Left forelimb (tissue), 1 donor: Measurements from ENCODE around the gene DYSF.
A peak's percentile ranks its signal among the peaks of the same experiment; 100 is the strongest.

Experiments
- DNase-seq: peaks from one replicate; pipeline ENCODE4 v3.0.0-alpha.2; 2018; ENCODE audit warnings: low spot score

The DYSF gene

DNA sequence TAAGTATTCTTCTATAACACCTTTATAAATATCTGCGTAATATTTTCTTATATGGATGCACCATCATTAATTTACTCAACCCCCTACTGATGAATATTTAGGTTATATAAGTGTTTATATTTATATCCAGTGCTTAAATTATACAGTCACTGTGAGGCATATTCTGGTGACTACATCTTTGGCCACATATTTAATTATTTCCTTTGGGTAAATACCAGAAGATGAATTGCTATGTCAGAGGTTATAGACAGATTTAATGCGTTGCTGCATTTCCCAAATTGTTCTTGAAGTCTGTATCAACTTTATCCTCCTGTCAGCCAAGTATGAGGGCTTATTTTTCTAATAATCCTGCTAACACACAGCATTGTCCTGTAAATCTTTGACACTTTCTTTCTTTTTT is 18.7 kb downstream of the DYSF start:
- DNase-seq = no peak

DNA sequence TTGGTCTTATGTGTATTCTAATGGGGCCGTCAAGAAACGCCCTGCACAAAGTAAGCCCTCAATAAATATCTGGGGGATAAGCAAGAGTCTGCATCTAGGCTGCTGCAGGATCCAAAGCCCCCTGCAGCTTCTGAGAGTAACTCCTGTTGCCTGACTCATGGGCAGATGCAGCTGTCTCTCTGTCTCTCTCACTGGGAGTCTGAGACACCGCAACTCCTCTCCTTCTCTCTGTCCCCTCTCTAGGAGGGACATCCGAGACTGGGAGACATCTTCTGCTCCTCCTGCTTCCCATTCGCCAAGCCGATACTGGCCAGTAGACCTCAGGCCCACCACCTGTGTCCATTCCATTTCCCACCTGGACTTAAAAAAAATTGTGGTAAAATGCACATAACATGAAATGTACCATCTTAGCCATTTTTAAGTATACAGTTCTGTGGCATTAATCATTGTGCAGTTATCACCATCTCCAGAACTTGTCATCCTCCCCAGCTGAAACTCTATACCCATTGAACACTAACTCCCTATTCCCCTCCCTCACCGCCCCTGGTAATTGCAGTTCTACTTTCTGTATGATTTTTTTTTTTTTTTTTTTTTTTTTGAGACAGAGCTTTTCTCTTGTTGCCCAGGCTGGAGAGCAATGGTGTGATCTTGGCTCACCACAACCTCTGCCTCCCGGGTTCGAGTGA is 20.1 kb downstream of the DYSF start:
- peak; percentile 23 for DNase-seq

DNA sequence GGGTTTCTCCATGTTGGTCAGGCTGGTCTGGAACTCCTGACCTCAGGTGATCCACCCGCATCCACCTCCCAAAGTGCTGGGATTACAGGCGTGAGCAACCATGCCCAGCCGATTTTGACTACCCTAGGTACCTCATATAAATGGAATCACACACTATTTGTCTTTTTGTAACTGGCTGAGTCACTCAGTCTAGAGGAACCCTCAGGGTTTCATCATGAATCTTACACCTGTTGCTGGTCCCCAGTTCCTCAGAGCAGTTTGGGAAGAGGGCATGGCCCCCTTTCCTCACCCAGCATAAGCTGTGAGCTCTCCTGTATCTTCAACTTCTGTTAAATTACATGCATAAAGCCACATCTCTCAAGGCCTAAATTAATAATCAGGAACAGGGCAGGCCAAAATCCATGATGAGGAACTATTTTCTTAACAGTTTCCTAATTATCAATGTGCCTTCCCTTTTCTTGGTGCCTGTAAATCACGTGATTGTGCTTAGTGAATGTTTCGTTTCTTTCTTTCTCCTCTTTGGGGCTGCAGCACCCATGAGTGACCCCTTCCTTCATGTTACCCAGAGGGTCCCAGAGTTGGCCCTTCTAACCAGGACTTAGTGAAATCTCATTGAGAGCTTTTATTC is 20.9 kb downstream of the DYSF start:
- peak; percentile 36 for DNase-seq

DNA sequence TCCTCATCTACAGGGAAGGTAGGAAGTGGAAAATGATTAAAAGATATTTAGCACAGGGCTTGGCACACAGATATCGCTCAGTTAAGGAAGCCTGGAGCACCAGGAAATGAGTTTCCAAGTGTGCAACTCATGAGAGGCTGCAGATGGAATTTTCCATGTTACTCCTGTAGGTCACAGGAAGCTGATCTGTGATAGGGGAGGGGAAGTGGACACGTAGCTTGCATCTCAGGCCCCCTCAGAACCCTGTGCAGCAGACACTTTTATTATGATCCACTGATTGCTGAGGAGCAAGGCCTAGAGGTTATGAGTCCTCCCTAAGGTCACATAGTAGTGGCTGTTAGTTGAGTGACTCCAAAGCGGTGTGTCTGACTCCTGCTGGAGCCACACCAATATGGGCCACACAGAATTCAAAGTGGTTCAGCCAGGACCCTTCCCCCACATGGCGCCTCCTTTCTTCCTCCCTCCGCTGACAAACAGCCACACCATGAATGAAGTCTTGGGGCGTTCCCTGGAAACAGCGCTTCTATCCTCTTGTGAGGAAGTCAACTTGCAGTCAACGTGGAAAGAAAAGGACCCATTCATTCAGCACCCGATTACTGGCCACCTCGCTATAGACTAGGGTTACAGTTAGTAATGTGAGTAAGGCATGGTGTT is 21.5 kb downstream of the DYSF start:
- DNase-seq = peak; percentile 25

DNA sequence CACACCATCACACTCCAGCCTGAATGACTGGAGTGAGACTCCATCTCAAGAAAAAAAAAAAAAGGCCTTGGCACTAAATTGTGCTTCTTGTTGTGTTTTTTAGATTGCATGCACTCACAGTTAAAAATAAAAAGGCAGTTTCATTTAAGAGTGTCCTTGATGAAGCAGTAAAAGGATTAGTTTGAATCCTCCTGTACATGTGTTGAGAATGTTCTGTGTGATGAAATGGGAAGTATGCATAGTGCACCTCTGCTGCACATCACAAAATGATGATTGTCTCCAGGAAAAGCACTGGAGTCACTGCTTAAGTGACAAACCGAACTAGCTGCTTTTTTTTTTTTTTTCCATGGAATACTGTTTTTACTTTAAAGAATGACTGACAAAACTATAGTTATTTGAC is 23.1 kb downstream of the DYSF start:
- no peak for DNase-seq

DNA sequence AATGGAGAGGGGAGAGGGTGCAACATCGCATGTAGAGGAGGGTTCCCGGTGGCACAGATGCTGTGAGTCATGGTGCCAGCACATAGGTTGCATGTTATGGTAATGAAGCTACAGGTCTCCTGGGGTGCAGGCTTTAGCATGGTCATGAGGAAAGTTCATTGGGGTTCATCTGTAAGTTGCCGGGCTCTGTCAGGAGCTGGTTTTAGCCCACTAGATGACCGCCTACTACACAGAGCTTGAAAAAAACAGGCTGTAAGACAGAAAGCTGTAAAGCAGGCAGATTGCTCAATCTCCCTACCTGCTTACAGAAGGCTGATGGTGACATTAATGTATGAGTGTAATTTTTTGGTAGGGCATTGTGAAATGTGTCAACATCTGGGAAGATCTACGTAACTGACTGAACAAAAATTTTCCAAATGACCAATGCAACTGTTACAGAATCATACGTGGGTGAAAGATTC is 23.9 kb downstream of the DYSF start:
- DNase-seq = peak; percentile 18

DNA sequence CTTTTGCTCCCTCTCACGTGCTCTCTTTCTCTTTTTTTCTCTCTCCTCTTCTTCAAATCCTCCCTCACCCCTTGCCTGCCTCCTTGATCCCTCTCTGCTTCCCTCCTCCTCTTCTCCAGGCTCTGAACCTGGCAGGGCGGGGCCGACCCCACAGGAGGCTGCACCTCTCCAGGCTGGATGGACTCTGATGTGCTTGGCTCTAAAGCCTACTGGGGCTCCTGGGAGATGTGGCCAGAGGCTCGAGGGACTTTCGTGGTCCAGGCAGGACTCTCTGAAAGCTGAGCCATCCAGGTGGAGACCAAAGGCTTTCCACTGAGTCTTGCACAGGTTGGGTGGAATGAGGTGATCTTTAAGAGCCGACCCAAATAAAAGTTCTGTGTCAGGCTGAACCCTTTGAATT is 25.4 kb downstream of the DYSF start:
- DNase-seq = no peak

DNA sequence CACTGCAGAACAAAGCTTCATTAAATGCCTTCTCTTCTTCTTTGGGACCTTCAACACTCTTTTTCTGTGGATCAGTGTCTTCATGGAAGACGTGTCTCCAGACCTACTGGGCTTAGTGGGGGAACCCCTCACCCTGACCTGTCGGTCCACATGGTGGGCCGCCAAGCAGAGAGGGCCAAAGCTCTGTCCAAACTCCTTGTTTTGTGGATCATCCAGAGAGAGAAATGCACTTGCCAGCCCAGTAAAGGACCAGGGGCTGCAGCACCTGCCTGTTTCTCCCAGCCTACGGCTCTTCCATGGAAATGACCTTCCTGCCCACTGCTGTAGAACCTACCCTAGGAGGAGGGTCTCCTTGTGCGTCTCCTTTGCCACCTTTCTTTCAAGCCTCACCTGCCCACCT is 25.9 kb downstream of the DYSF start:
- DNase-seq = no peak

DNA sequence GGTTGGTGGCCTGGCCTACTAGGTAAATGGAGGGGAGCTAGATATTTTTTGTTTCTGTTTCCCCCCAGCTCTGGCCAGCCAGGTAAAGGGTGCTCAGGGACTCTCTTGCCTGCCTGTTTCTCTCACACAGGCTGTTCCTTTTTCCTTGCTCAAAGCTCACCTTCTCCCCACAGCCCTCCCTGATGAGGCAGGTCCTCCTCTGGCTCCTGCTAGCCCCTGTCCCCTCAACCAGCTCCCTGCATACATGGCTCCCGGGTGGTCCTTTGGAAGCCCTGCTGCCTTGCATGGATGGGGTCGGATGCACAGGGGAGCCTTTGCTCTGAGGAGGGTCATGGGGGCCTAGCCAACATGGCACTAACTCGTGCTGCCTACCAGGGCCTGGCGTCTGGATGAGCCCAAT is 27.8 kb downstream of the DYSF start:
- DNase-seq = no peak

DNA sequence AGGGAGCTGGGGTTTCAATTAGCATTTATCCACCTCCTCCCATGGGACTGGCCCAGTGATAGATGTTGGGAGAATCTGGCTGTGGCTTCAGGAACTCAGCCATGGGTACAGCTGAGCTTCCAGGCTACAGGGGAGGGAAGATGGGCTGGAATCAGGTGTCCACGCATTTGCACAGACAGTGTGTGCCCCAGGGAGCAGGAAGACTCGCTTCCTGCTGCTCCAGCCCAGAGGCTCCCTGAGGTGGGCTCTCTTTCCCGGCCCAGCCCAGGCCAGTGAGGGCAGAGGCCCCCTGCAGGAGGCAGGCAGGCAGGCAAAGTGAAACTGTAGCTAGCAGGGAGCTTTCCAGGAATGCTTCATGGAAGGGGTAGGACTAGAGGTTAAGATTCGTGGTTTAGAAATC is 28.7 kb downstream of the DYSF start:
- no peak for DNase-seq

DNA sequence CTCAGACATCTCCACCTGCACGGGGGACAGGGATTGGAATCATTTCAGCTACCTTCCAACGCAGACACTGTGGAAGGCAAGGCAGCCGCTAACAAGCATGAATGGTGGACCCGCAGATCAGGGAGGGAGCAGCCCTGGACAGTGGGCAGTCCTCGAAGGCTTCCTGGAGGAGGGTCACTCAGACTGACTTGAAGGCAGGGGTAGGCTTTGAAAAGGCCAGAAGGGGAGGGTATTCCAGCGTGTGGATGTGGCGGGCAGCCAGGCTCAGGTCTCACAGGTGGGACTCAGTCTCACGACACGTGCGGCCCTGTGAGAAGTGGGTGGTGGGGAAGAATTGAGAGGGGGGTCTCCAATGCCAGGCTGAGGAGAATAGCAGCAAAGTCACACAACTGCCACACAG is 29.9 kb downstream of the DYSF start:
- no peak for DNase-seq

DNA sequence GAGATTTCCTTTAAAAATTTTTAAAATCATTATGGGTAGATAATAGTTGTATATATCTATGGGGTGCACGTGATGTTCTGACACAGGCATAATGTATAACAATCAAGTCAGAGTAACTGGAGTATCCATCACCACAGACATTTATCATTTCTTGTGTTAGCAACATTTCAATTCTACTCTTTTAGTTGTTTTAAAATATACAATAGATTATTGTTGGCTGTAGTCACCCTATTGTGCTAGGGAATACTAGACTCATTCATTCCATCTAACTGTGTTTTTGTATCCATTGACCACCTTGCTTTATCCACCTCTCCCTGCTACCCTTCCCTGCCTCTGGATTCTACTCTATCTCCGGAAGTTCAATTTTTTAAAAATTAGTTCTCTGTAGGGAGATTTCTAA is 31.0 kb downstream of the DYSF start:
- no peak for DNase-seq

DNA sequence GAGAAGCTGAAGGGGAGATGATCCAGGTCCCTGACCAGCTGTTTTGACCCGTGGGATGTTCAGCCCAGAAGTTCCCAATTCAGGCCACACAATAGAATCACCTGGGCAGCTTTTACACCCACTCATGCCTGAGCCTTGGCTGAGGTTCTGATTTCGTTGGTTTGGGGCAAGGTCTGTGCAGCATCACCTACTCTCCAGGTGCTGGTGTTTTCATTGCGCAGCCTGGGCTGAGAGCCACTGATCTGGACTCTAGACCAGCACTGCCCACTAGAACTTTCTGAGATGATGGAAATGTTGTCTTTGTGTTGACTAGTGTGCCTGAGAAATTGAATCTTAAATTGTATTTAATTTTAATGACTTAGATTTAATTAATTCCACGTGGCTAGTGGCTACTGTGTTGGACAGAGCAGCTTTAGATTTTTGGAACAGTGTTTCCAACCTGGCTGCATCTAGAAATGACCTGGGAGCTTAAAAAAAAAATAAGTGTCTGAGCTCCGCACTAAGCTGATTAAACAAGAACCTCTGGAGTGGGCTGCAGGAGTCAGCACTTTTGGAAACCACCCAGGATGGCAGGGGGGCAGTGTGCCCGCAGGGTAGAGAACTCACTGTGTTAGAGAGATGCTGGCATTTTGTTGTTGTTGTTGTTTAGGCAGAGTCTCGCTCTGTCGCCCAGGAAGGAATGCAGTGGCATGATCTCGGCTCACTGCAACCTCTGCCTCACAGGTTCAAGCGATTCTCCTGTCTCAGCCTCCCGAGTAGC is 33.7 kb downstream of the DYSF start:
- no peak for DNase-seq

DNA sequence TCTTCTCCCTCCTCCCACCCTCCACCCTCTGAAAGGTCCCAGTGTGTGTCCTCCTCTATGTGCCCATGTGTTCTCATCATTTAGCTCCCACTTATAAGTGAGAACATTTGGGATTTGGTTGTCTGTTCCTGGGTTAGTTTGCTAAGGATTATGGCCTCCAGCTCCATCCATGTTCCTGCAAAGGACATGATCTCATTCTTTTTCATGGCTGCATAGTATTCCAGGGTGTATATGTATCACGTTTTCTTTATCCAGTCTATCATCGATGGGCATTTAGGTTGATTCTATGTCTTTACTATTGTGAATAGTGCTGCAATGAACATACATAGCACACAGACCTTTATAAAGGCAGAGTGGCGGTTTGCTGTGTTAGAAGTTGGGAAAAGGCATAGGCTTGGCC is 38.2 kb downstream of the DYSF start:
- DNase-seq = peak; percentile 3

DNA sequence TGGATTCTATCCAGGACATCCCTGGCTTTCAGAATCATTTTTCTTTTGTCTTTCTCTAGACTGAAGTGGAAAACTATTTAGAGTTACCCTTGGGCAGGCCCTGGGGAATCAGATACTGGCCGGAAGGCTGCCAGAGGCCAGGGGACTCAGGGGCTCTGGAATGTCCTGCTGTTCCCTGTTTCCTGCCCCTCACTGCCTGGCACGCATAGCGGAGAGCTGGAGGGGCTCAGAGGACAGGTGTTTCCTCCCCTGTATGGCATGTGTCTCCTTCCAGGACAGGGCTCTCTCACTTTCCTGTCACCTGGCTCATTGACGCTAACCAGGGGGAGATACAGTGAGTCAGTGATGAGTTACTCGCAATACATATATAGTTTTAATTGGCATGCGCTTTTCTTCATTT is 38.8 kb downstream of the DYSF start:
- DNase-seq = peak; percentile 44

DNA sequence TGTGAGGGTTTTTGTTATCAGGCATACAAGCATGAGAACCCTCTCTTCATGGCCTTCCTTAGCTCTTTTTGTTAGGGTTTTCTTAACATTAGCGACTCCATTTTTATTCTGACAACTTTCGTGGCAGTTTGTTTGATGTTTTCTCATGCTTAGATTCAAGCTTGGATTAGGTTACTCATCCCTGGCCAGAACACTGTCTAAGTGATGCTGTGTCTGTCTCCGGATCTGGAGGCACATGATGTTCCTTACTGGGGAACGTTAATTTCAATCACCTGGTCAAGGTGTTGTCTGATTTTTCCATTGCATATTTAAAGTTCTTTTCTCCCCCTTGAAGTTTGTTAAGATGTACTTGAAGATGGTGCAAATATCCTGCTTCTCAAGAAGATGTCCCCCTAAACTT is 40.7 kb downstream of the DYSF start:
- DNase-seq = no peak

DNA sequence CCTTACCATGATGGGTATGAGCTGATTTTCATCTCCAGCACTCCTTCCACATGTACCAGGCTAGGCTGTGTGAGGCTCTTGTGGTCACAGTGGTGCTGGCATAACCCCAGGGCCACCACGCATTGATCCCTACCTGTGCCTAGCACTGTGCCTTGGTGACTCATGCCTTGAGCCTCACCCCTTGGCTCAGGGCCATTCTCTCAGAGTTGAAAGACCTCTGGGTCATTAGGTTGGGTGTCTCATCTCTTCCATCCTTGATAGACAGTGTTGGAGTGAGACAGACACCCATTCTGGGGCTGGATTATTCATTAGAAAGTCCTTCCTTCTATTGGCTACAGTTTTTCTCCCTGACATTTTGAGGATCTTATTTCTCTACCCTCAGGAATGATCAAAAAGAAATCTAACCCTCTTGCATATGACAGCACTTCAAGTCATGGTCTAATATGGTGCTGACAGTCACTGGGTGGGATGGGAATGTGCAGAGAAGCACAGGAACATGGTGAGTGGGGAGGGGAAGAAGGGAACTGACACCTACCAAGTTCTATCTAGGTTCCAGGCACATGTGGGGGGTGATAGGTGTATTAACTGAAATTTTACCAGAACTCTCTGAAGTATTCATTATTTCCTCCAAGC is 41.3 kb downstream of the DYSF start:
- DNase-seq = peak; percentile 12

DNA sequence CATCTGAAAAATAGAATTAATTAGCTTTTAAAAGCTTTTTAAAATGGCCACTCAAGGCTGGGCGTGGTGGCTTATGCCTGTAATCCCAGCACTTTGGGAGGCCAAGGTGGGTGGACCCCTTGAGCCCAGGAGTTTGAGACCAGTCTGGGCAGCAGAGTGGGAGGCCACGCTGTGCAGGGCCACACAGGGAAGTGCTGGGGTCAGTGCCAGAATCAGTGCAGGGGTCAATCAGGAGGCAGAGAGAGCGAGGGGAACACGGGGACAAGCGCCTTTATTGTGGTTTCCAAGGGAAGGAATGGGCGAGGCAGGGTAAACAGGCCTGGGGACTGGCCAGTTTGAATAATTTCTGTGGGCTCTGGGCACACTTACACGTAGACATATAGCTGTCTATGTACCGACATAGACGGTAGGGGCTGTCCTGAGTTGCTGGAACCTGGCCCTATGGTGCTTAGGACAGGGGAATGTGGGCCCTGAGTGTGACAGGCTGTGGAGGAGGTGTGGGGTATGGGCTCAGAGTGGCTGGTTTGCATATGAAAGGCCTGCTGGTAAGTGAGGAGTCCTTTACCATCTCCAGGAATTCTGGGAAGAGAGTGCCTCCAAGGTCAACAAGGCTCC is 42.9 kb downstream of the DYSF start:
- DNase-seq = no peak

DNA sequence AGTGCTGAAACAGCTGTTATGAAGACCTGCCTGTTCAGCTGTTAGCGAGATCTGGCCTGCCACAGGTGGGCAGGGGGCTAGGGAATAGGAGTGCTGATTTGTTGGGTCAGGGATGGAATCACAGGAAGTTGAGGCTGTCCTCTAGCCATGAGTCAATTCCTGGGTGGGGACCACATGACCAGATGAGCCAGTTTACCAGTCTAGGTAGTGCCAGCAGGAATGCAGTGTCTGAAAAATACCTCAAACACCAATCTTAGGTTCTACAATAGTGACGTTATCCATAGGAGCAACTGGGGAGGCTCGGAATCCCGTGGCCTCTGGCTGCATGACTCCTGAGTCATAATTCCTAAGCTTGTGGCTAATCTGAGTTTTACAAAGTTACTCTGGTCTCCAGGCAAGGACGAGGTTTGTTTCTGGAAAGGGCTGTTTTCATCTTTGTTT is 44.9 kb downstream of the DYSF start:
- DNase-seq = peak; percentile 42

DNA sequence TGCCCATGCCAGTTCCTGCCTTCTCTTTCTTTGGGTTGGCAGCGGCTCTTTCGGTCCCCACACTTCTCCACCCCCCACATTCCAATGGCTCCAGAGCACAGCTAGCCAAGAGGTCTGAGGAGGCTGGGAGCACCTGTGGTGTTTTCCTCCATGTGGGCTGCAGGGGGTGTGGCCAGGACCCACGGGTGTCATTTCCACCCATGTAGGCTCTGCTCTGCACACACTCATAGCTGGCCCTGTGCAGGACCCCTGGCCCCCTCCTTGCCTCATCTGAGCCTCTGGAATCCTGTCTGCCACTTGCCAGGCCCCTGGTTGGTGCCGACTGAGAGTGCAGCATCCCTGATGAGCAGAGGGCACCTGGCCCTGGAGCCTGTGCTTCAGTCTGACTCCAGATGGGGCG is 46.3 kb downstream of the DYSF start:
- DNase-seq = peak; percentile 50

DNA sequence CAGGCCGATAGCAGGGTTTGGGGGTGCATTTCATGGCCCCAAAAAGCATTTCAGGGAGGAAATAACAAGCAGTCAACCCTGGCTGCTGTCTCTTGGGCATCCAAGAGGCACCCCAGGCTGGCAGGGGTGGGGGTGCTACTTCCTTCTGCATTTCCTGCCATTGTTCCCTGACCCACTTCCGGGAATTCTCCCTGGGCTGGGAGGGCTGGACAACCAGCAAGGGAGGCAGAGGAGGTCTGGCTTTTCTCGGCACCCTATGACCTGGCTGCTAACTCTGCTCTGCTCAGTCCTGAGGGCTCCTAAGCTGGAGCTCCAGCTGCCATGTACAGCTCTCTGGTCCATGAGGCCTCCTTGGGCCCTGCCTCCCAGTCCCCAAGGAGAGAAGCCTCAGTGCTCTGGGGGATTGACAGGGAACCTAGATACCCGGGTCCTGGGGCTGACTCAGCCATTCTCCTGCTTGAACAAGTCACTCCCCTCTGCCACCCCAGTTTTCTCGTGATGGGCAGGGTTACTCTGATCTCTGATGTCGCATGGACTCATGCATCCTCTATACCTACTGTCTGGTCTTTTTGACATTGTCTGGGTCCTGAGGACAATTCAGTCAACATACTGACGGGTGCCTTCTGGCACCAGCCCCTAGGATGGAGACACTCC is 47.2 kb downstream of the DYSF start:
- peak; percentile 36 for DNase-seq
